EL (cell line): Measurements from ENCODE around the gene HMG20B.

ENCODE experiments used
- DNase-seq: peaks from one replicate; pipeline ENCODE4 v3.0.0-alpha.2; 2016

Gene HMG20B

GRCh38 chr19:3585301-3586126 lies 12.8 kb downstream of the HMG20B start, which contains the start of gene GIPC3:
Gene GIPC3 (plus strand): TSS chr19:3585478. CDS start chr19:3585598, 120 bp downstream.
- DNase-seq = no peak

- no peak for DNase-seq
Observed at GRCh38 chr19:3586127-3586626, 13.4 kb downstream of the HMG20B start.

DNA sequence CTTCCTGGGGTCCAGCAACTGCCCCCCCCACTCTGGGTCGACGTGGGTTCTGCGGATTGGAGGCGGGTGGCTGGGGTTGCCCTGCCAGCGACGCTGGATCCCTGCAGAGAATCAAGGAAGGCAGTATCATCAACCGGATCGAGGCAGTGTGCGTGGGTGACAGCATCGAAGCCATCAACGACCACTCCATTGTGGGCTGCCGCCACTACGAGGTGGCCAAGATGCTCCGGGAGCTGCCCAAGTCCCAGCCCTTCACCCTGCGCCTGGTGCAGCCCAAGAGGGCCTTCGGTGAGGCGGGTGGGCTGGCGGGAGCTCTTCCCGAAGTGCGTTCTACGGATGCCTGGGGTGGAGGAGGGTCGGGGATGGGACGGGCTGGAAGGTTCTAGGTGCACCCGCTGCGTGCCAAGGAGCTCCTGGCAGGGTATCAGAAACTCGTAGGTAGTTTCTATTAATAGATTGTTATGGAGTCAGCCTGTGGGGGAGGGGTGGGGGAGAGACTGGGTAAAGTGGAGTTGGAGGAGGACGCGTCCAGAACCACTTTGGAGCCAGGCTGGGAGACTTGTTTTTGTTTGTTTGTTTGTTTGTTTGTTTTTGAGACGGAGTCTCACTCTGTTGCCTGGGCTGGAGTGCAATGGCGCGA lies 14.1 kb downstream of the HMG20B start:
- DNase-seq = no peak

DNA sequence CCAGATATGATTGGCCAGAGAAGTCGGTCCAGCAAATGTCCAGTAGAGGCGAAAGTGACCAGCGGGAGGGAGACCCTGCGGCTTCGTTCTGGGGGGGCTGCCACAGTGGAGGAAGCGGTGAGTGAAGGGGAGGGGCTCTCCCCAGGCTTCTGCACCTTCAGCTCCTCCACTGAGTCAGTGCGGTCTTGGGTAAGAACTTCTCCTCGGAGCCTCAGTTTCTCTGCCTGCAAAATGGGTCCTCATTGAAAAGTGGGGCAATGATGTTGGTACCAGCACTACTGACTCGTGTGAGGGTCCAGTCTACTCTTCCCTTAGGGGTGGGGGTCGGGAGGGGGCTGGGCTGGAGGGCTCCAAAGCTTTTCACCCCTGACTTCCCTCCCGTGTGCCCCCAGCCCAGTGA lies 16.7 kb downstream of the HMG20B start:
- no peak for DNase-seq

DNA sequence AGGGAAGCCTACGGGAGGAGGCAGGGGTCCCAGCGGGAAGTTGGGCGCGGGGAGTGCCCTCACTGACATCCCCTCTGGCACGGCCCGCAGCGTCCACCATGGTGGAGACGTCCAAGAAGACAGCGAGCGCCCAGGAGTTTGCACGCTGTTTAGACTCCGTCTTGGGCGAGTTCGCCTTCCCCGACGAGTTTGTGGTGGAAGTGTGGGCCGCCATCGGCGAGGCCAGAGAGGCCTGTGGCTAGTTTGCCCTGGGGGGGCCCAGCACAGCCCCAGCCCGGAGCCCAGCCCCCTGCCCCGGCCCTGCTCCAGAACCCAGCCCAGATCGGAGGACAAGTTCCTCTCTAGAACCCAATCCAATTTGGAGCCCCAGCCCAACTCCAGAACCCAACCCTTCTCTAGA lies 17.2 kb downstream of the HMG20B start:
- no peak for DNase-seq

DNA sequence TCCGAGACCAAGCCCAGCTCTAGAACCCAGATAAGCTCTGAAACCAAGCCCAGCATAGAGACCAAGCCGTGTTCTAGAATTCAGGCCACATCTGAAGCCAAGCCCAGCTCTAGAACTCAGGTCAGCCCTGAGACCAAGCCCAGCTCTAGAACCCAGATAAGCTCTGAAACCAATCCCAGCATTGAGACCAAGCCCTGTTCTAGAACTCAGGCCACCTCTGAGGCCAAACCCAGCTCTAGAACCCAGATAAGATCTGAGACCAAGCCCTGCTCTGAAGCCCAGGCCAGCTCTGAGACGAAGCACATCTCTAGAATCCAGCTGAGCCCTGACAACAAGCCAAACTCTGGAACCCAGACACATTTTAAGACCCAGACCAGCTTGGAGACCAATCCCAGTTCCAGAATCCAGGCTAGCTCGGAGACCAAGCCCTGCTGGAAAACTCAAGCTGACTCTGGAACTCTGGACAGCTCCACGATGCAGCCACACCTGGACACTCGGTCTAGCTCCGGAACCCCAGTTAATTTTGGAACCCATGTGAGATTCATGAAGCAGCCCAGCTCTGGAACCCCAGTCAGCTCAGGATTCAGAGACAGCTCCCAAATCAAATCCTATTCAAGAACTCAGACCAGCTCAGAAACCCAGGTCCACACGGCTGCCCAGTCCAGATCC lies 18.4 kb downstream of the HMG20B start:
- DNase-seq = no peak

GRCh38 chr19:3591876-3592613 lies 19.3 kb downstream of the HMG20B start:
- no peak for DNase-seq

GRCh38 chr19:3593156-3593555 lies 20.4 kb downstream of the HMG20B start:
- DNase-seq = no peak

DNA sequence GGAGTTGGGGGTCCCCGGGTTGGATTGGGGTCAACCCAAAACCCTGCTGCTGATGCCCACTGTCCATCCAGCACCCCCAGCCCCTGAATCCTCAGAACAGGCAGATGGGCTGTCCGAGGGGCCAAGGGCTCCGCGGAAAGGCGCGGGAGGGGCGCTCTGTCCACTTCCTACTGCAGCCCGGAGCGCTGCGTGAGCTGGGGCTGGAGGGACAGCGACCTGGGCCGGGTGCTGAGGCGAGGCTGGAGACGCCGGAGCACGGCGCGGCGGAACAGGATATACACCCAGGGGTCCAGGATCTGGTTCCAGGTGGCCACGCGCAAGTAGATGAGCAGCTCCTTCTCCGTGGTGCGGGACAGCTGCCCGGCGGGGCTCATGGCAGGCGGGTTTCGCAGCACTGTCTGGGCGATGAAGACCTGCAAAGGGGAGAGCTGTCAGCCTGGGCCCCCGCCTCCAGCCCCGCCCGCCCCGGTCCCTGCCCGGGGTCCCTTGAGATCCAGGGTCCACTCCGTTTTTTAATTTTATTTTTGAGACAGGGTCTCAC lies 22.8 kb downstream of the HMG20B start:
- no peak for DNase-seq

- DNase-seq = no peak
Observed at GRCh38 chr19:3599776-3600187, 27.0 kb downstream of the HMG20B start.

DNA sequence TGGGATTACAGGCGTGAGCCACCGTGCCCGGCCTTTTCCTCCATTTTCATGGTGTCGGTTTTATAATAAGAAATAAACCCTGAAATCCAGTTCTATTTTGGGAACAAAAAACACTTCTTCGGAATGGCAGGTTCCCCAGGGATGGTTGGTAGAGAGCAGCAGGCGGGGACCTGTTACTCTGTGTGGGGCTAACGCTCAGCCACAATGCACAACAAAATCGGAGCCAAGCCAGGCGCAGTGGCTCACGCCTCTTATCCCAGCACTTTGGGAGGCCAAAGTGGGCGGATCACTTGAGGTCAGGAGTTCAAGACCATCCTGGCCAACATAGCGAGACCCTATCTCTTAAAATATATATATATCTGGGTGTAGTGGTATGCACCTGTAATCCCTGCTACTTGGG lies 28.3 kb downstream of the HMG20B start:
- no peak for DNase-seq

DNA sequence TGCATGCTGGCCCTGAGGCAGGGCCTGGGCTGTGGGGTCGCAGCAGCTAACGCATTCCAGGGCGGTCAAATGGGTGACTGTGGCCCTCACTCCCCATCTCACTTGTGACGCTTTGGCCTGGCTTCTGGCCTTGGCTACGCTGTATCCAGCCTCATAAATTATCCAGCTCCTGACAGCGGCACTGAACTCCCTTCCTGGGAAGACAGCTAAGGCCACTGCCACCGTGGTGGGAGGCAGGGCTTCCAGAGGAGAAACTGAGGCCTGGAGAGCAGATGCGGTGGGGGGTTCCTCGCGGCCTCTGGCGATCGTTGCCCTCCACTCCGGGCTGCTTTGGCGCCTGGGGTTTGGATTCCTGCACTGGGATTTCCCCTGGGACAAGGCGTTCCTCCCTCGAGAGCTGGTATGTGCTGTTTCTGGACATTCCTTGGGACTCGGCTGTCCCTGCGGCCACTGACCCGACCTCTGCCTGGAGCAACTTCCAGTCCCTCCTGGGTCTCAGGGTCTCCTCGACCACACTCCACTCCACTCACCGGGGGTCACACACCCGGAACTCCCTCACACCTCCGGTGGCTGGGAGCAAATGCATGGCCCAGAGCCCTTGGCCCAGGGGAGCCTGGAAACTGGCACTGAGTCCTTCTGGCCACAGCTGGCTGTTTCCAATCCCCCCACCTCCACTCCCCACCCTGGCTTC lies 30.5 kb downstream of the HMG20B start:
- peak; percentile 22 for DNase-seq

- DNase-seq = no peak
Observed at GRCh38 chr19:3604227-3604986, 31.7 kb downstream of the HMG20B start.

- no peak for DNase-seq
Observed at GRCh38 chr19:3604987-3605343, 32.2 kb downstream of the HMG20B start.

DNA sequence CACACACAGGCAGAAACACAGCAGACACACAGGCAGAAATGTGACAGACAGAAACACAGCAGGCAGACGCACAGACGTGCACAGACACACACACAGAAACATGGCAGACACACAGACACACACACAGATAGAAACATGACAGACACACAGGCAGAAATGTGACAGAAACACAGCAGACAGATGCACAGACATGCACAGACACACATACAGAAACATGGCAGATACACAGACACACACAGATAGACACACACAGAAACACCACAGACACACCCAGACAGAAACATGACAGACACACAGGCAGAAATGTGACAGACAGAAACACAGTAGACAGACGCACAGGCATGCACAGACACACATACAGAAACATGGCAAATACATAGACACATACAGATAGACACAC lies 32.6 kb downstream of the HMG20B start:
- no peak for DNase-seq

- no peak for DNase-seq
Observed at GRCh38 chr19:3605770-3606169, 33.0 kb downstream of the HMG20B start.

DNA sequence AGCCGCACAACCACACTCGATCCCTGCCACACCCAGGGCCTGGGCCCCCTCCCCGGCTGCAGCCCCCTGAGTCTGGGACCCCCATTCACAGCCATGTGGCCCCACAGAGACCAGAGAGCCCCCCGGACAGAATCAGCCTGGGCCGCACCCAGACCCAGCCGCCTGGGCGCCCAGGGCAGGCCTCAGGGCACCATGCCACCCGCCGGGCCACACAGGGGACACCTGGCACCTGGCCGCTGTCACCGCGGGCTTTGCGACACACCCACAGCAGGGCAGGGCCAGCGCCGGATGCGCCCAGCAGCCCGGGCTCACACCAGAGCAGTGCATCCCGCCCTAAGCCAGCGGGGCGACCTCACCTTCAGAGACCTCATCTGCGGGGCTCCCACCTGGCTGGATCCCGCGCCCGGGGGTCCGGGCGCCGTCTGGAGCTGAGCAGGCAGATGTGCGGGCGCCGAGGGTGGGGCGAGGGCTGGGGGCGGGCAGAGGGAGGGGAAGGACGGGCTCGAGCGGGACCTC lies 33.5 kb downstream of the HMG20B start:
- DNase-seq = peak; percentile 36

GRCh38 chr19:3606690-3607289 lies 34.0 kb downstream of the HMG20B start, which contains the start of gene TBXA2R:
Gene TBXA2R (minus strand): TSS chr19:3606875. CDS start chr19:3600634, 6,241 bp downstream.
- DNase-seq = peak; percentile 76

- peak; percentile 35 for DNase-seq
Observed at GRCh38 chr19:3607303-3608078, 34.7 kb downstream of the HMG20B start.
